GM18951 (cell line): ENCODE data around the gene SDHA.
"Not testable (repeated sequence)": the region's sequence is repeated elsewhere in the genome, so short reads cannot be mapped to it uniquely, and the experiment has no call there.

ENCODE experiments used
- POLR2A ChIP-seq: IDR thresholded peaks from 4 replicates; pipeline ENCODE4 v1.6.1; 2011; ENCODE audit warnings: mild to moderate bottlenecking; ENCODE audit not compliant: insufficient read length, insufficient read depth; ENCODE audit errors: extremely low read depth
- in situ Hi-C: fragments of 300-500 bp; cut with MboI; formaldehyde crosslinking; loops from one replicate; pipeline ENCODE4 v1.12.0; 2022; ENCODE audit warnings: low sequenced_read_pairs, mixed read lengths, inconsistent platforms; ENCODE audit not compliant: unreplicated experiment

The SDHA gene

GRCh38 chr5:217494-218456 is at the start of gene SDHA, which contains the start of gene CCDC127:
Gene SDHA, plus strand, starts transcription at chr5:218320. Its CDS starts 36 bp downstream, at chr5:218356.
Gene CCDC127, minus strand, starts transcription at chr5:218153. Its CDS starts 1,304 bp downstream, at chr5:216849.
- TF ChIP-seq POLR2A = peak; percentile 88
- in situ Hi-C loops = not testable (repeated sequence)

- in situ Hi-C loops = no loop called here
- no peak for TF ChIP-seq POLR2A
Observed at GRCh38 chr5:169071-169727, 48.9 kb upstream of the SDHA start.

GRCh38 chr5:169728-170094 is 48.4 kb upstream of the SDHA start:
- in situ Hi-C loops = no loop called here
- TF ChIP-seq POLR2A = no peak

- in situ Hi-C loops = no loop called here
- TF ChIP-seq POLR2A = no peak
Observed at GRCh38 chr5:170971-171800, 46.9 kb upstream of the SDHA start.

- TF ChIP-seq POLR2A = no peak
- in situ Hi-C loops = no loop called here
Observed at GRCh38 chr5:171801-172331, 46.3 kb upstream of the SDHA start.

GRCh38 chr5:172421-172820 is 45.7 kb upstream of the SDHA start:
- in situ Hi-C loops = no loop called here
- TF ChIP-seq POLR2A = no peak

- in situ Hi-C loops = no loop called here
- TF ChIP-seq POLR2A = no peak
Observed at GRCh38 chr5:172841-173251, 45.3 kb upstream of the SDHA start.

- in situ Hi-C loops = no loop called here
- TF ChIP-seq POLR2A = no peak
Observed at GRCh38 chr5:173392-174290, 44.5 kb upstream of the SDHA start.

GRCh38 chr5:174291-174600 is 43.9 kb upstream of the SDHA start:
- TF ChIP-seq POLR2A = no peak
- in situ Hi-C loops = no loop called here

- in situ Hi-C loops = no loop called here
- TF ChIP-seq POLR2A = no peak
Observed at GRCh38 chr5:174876-175465, 43.1 kb upstream of the SDHA start.

GRCh38 chr5:176296-176823 is 41.8 kb upstream of the SDHA start:
- in situ Hi-C loops = no loop called here
- TF ChIP-seq POLR2A = no peak
